SK-N-SH (cell line): ENCODE measurements around the gene NOL4L. TPM values are rescaled to one million over a fixed set of nuclear protein-coding genes. Genes with fewer than 3 reads are reported as not detected.

Source experiments
- CTCF ChIA-PET: fragments of 300-600, 350-600 bp; formaldehyde crosslinking; extraction: SDS; loops from one replicate; lab custom pipeline; 2021; lab: Yijun Ruan, JAX
- POLR2A ChIA-PET: fragments of 350-600 bp; sonication (Branson Sonifier 250); formaldehyde crosslinking; extraction: SDS; loops from one replicate; lab custom pipeline; 2020; ENCODE audit warnings: antibody characterized with exemption, inconsistent platforms; lab: Yijun Ruan, JAX
- DNase-seq: peaks from one replicate; pipeline ENCODE4 v3.0.0; 2012
- H2AFZ ChIP-seq: fragments of 200-600 bp; sonication (generic); 2 replicates; pipeline ENCODE4 v1.8.1; 2016; ENCODE audit warnings: antibody characterized with exemption, mild to moderate bottlenecking, low read depth
- H3F3A ChIP-seq: fragments of 200-600 bp; sonication (generic); replicated peaks from 2 replicates; pipeline ENCODE3; 2016; ENCODE audit warnings: antibody characterized with exemption, mild to moderate bottlenecking; ENCODE audit not compliant: insufficient read depth
- H3K27ac ChIP-seq, 2 experiments: fragments of 200-500 bp in 1 of 2; fragments of 200-600 bp in 1 of 2; sonication (Bioruptor generic) in 1 of 2; sonication (generic), shearing (Covaris generic) in 1 of 2; 2 replicates each; pipeline versions ENCODE4 v1.5.1 to v1.6.1; 2014 to 2016; ENCODE audit warnings: low read depth in 2 of 2, inconsistent platforms in 1 of 2, low read length in 1 of 2, mild to moderate bottlenecking in 1 of 2, mixed read lengths in 1 of 2
- H3K27me3 ChIP-seq: fragments of 200-600 bp; sonication (generic), shearing (Covaris generic); 2 replicates; pipeline ENCODE4 v1.6.1; 2016; ENCODE audit warnings: mixed run types; ENCODE audit not compliant: insufficient read depth
- H3K36me3 ChIP-seq, 2 experiments: fragments of 200-500 bp in 1 of 2; fragments of 200-600 bp in 1 of 2; sonication (Bioruptor generic) in 1 of 2; sonication (generic) in 1 of 2; replicated peaks in 1 of 2; 2 replicates each; pipeline versions ENCODE3 to v1.5.1; 2014 to 2016; ENCODE audit warnings: low read length in 1 of 2, mild to moderate bottlenecking in 1 of 2; ENCODE audit not compliant: insufficient read depth in 2 of 2, control insufficient read depth in 1 of 2
- H3K4me1 ChIP-seq, 2 experiments: fragments of 200-500 bp in 1 of 2; fragments of 200-600 bp in 1 of 2; sonication (Bioruptor generic) in 1 of 2; sonication (generic), shearing (Covaris generic) in 1 of 2; 2 replicates each; pipeline versions ENCODE4 v1.5.1 to v1.6.1; 2014 to 2016; ENCODE audit warnings: low read depth in 1 of 2, low read length in 1 of 2, mixed run types in 1 of 2; ENCODE audit not compliant: insufficient read depth in 2 of 2, control insufficient read depth in 1 of 2
- H3K4me2 ChIP-seq: fragments of 200-600 bp; sonication (generic), shearing (Covaris generic); 2 replicates; pipeline ENCODE4 v1.6.1; 2017; ENCODE audit warnings: mixed run types
- H3K4me3 ChIP-seq, 2 experiments: fragments of 200-500 bp in 1 of 2; fragments of 200-600 bp in 1 of 2; sonication (Bioruptor generic) in 1 of 2; sonication (generic), shearing (Covaris generic) in 1 of 2; 2 replicates each; pipeline versions ENCODE4 v1.5.1 to v1.8.1; 2014 to 2016; ENCODE audit warnings: low read depth in 2 of 2, inconsistent platforms in 1 of 2, low read length in 1 of 2, mild to moderate bottlenecking in 1 of 2, mixed read lengths in 1 of 2, moderate library complexity in 1 of 2
- H3K79me2 ChIP-seq: fragments of 200-600 bp; sonication (generic); 2 replicates; pipeline ENCODE4 v1.8.1; 2017; ENCODE audit warnings: mild to moderate bottlenecking; ENCODE audit not compliant: insufficient read depth
- H3K9ac ChIP-seq: fragments of 200-600 bp; sonication (generic); 2 replicates; pipeline ENCODE4 v1.6.1; 2017; ENCODE audit warnings: mixed run types
- H3K9me2 ChIP-seq: fragments of 200-600 bp; sonication (generic); 2 replicates; pipeline ENCODE4 v1.6.1; 2017; ENCODE audit warnings: mixed run types
- H3K9me3 ChIP-seq: fragments of 200-600 bp; sonication (generic); 2 replicates; pipeline ENCODE4 v1.6.1; 2017; ENCODE audit warnings: mixed run types, mild to moderate bottlenecking, moderate library complexity
- H4K20me1 ChIP-seq: fragments of 200-600 bp; sonication (generic); 2 replicates; pipeline ENCODE4 v1.6.1; 2017; ENCODE audit warnings: mild to moderate bottlenecking, mixed run types; ENCODE audit not compliant: insufficient read depth
- CTCF ChIP-seq: fragments of 200-600 bp; sonication (generic); IDR thresholded peaks from 2 replicates; pipeline ENCODE4 v1.6.1; 2017; ENCODE audit warnings: antibody characterized with exemption, mild to moderate bottlenecking, moderate library complexity
- ELF1 ChIP-seq: IDR thresholded peaks from 2 replicates; pipeline ENCODE4 v1.4.0; 2012
- EP300 ChIP-seq, 2 experiments: IDR thresholded peaks; 2 replicates each; pipeline versions ENCODE4 v1.4.0 to v1.6.1; 2012; ENCODE audit warnings: borderline replicate concordance in 1 of 2, low read depth in 1 of 2, low read length in 1 of 2
- EZH2phosphoT487 ChIP-seq: fragments of 200-600 bp; sonication (generic); IDR thresholded peaks from 2 replicates; pipeline ENCODE4 v1.6.1; 2017; ENCODE audit warnings: low read depth, mixed run types, mild to moderate bottlenecking, antibody characterized with exemption, moderate library complexity, borderline replicate concordance
- FOXJ3 ChIP-seq: sonication (generic); formaldehyde crosslinking; IDR thresholded peaks from 2 replicates; pipeline ENCODE4 v1.5.1; 2020; ENCODE audit warnings: mild to moderate bottlenecking, missing genetic modification reagents
- FOXM1 ChIP-seq: IDR thresholded peaks from 2 replicates; pipeline ENCODE4 v1.4.0; 2012; ENCODE audit warnings: low read depth, mild to moderate bottlenecking
- GATA2 ChIP-seq: sonication (generic); formaldehyde crosslinking; IDR thresholded peaks from 2 replicates; pipeline ENCODE4 v1.5.0; 2020; ENCODE audit warnings: mild to moderate bottlenecking, missing genetic modification reagents
- MEF2A ChIP-seq: IDR thresholded peaks from 2 replicates; pipeline ENCODE4 v1.4.0; 2012; ENCODE audit warnings: low read depth, borderline replicate concordance
- MXI1 ChIP-seq: IDR thresholded peaks from 2 replicates; pipeline ENCODE4 v1.6.1; 2012; ENCODE audit warnings: mild to moderate bottlenecking, low read depth, low read length, improper control_type of control experiment
- PBX3 ChIP-seq: IDR thresholded peaks from 2 replicates; pipeline ENCODE4; 2012
- RFX5 ChIP-seq: IDR thresholded peaks from 2 replicates; pipeline ENCODE4 v1.6.1; 2012; ENCODE audit warnings: mild to moderate bottlenecking, improper control_type of control experiment, low read length
- SMC3 ChIP-seq: IDR thresholded peaks from 2 replicates; pipeline ENCODE4 v1.6.1; 2012; ENCODE audit warnings: low read depth, low read length, improper control_type of control experiment
- TAF1 ChIP-seq: IDR thresholded peaks from 2 replicates; pipeline ENCODE4 v1.6.1; 2012; ENCODE audit warnings: low read depth, mild to moderate bottlenecking, low read length, moderate library complexity, borderline replicate concordance
- TCF12 ChIP-seq: IDR thresholded peaks from 2 replicates; pipeline ENCODE4 v1.4.0; 2012
- USF2 ChIP-seq: fragments of 150-350 bp; IDR thresholded peaks from 2 replicates; pipeline ENCODE4 v1.6.1; 2017; ENCODE audit warnings: antibody characterized with exemption, low read length, low read depth, borderline replicate concordance
- YY1 ChIP-seq: IDR thresholded peaks from 2 replicates; pipeline ENCODE4 v1.4.0; 2012; ENCODE audit warnings: low read depth, mild to moderate bottlenecking
- WGBS: methylation state at CpG from one replicate; pipeline ENCODE4 v1.1.6; 2017; ENCODE audit warnings: low lambda C conversion rate; 5-methylcytosine and 5-hydroxymethylcytosine counted together
- polyA plus RNA-seq, 3 experiments: library from polyadenylated mRNA; depleted of rRNA; stranded (reverse); fragments of >200 nt; gene quantifications; 2 replicates each; pipeline ENCODE4 v1.2.3, GENCODE V29; 2012
- TF ChIP-seq, protein P1 (sequence below): IDR thresholded peaks from 2 replicates; pipeline ENCODE4 v1.4.0; 2012; ENCODE audit warnings: low read depth, borderline replicate concordance
- TF ChIP-seq, protein P2 (sequence below): IDR thresholded peaks from 2 replicates; pipeline ENCODE4 v1.6.1; 2012; ENCODE audit warnings: mild to moderate bottlenecking, low read depth, low read length, moderate library complexity

Gene NOL4L
- polyA plus RNA-seq, 1 of the 3 experiments (the other 2 are of a cell fraction) = 14.3 TPM

DNA sequence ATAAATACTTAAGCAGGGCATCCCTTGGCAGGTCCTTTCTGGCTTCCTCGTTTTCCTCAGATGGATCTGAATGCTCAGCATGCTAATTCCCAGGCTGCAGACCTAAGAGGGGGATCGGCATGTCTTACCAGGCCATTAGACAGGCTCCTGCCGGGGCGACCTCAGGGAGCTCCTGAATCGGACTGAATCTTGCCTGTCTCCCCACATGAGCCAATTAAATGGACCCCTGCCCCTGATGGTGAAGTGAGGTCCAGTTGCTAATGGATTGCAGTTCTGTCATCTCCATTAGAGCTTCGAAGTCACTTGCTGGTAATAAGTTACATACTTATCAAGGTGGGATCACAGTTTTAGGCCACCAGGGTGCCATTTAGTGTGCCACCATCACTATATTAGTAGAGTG lies 51.4 kb downstream of the NOL4L start:
- POLR2A ChIA-PET = no interaction called here
- no peak for TF ChIP-seq RFX5
- no peak for TF ChIP-seq TCF12
- TF ChIP-seq FOXJ3 = no peak
- TF ChIP-seq, protein P1, sequence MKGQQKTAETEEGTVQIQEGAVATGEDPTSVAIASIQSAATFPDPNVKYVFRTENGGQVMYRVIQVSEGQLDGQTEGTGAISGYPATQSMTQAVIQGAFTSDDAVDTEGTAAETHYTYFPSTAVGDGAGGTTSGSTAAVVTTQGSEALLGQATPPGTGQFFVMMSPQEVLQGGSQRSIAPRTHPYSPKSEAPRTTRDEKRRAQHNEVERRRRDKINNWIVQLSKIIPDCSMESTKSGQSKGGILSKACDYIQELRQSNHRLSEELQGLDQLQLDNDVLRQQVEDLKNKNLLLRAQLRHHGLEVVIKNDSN = no peak
- TF ChIP-seq GATA2 = no peak
- no peak for TF ChIP-seq FOXM1
- no peak for TF ChIP-seq USF2
- TF ChIP-seq EZH2phosphoT487 = no peak
- no peak for TF ChIP-seq PBX3
- TF ChIP-seq SMC3 = no peak
- Histone ChIP-seq H3K27ac (no peak overlapping the region), H4K20me1 (no peaks in the 10 kb centered on the region), H3K9me2 (no peaks in the 10 kb centered on the region), H3K79me2 (no peaks in the 10 kb centered on the region), H3K4me2 (no peak overlapping the region), H3K36me3 (no peaks in the 10 kb centered on the region), H3F3A (no peaks in the 10 kb centered on the region), H3K27me3 (no peaks in the 10 kb centered on the region; the same call in 1 of the 2 replicates), H3K9me3 (no peaks in the 10 kb centered on the region), H3K9ac (no peak overlapping the region), H3K4me3 (no peak overlapping the region), H2AFZ (no peak overlapping the region), H3K4me1 (peaks cover 0 to 35% of the 10 kb centered on the region in 2 experiments; a peak in 1 of 4 replicates)
- 34% methylated on average over 3 of the region's 6 CpGs for WGBS
- no peak for DNase-seq
- CTCF ChIA-PET = interaction anchor here (5.0 kb wide), 1 partner anchor 11 kb away, joined by 28 read pairs; no protein-coding TSS in a partner anchor

DNA sequence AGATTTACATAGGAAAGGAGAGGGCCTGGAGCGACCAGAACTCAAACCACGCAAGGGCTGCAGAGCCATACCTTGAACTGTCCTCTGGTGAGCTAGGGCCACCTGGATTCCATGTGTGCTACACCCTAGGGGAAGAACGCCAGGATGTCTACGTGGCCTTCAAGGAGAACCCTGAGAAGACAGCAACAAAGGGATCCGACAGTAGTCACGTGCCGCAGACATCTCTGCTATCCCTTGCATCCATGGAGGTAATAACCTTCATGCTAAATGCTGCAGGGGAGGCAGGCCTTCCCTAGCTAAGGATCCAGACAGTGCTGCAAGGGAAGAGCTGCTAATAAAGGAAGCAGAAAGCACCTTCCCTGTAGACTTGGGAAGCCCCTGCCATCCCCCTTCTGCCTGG lies 52.9 kb downstream of the NOL4L start:
- ChIA-PET POLR2A (no interaction called here), CTCF (interaction anchor here (1.3 to 5.0 kb wide), 4 partner anchors 10 to 120 kb away, joined by 4 to 28 read pairs (median 4); no protein-coding TSS in a partner anchor)
- DNase-seq = no peak
- Histone ChIP-seq H3K27me3 (no peaks in the 10 kb centered on the region; the same call in 1 of the 2 replicates), H3F3A (no peaks in the 10 kb centered on the region), H3K4me2 (no peak overlapping the region), H3K4me3 (no peak overlapping the region), H3K36me3 (no peaks in the 10 kb centered on the region), H3K9ac (no peak overlapping the region), H3K9me2 (no peaks in the 10 kb centered on the region), H4K20me1 (no peaks in the 10 kb centered on the region), H3K79me2 (no peaks in the 10 kb centered on the region), H3K4me1 (peaks cover 0 to 39% of the 10 kb centered on the region in 2 experiments; a peak in 1 of 4 replicates), H3K9me3 (no peaks in the 10 kb centered on the region), H3K27ac (no peak overlapping the region), H2AFZ (no peak overlapping the region)
- WGBS = 82% methylated on average over 7 of the region's 7 CpGs
- TF ChIP-seq SMC3 (no peak), MEF2A (no peak), TAF1 (no peak), ELF1 (no peak), CTCF (no peak), EP300 (IDR thresholded peaks at IDR 0.05; ENCODE audit: borderline replicate concordance in 1 of 2, low read depth in 1 of 2, low read length in 1 of 2) (no peak), YY1 (no peak), MXI1 (no peak), GATA2 (no peak), RFX5 (no peak)
- TF ChIP-seq, protein P2, sequence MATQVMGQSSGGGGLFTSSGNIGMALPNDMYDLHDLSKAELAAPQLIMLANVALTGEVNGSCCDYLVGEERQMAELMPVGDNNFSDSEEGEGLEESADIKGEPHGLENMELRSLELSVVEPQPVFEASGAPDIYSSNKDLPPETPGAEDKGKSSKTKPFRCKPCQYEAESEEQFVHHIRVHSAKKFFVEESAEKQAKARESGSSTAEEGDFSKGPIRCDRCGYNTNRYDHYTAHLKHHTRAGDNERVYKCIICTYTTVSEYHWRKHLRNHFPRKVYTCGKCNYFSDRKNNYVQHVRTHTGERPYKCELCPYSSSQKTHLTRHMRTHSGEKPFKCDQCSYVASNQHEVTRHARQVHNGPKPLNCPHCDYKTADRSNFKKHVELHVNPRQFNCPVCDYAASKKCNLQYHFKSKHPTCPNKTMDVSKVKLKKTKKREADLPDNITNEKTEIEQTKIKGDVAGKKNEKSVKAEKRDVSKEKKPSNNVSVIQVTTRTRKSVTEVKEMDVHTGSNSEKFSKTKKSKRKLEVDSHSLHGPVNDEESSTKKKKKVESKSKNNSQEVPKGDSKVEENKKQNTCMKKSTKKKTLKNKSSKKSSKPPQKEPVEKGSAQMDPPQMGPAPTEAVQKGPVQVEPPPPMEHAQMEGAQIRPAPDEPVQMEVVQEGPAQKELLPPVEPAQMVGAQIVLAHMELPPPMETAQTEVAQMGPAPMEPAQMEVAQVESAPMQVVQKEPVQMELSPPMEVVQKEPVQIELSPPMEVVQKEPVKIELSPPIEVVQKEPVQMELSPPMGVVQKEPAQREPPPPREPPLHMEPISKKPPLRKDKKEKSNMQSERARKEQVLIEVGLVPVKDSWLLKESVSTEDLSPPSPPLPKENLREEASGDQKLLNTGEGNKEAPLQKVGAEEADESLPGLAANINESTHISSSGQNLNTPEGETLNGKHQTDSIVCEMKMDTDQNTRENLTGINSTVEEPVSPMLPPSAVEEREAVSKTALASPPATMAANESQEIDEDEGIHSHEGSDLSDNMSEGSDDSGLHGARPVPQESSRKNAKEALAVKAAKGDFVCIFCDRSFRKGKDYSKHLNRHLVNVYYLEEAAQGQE = no peak
